Liver (tissue), 9 donors: ENCODE data around the gene SZT2. TPM values are rescaled to one million over a fixed set of nuclear protein-coding genes. Genes with fewer than 3 reads are reported as not detected.
A peak's percentile ranks its signal among the peaks of the same experiment; 100 is the strongest.

ENCODE experiments used
- DNase-seq: peaks from one replicate; pipeline ENCODE4 v3.0.0-alpha.2; 2017; ENCODE audit warnings: low spot score
- H3K27ac ChIP-seq, 2 donors: one replicate each; pipeline ENCODE4 v1.7.0; 2013; ENCODE audit warnings: inconsistent platforms in 2 of 2, low read length in 2 of 2, control low read depth in 1 of 2, low read depth in 1 of 2, mild to moderate bottlenecking in 1 of 2
- H3K27me3 ChIP-seq, 4 donors: one replicate each; pipeline versions ENCODE4 v1.6.1 to v1.7.0; 2013; ENCODE audit warnings: low read length in 3 of 4, inconsistent platforms in 1 of 4, mild to moderate bottlenecking in 1 of 4, moderate library complexity in 1 of 4; ENCODE audit not compliant: control insufficient read depth in 4 of 4, insufficient read depth in 4 of 4
- H3K36me3 ChIP-seq, 4 donors: one replicate each; pipeline versions ENCODE4 v1.6.1 to v1.7.0; 2013; ENCODE audit warnings: low read length in 3 of 4, mild to moderate bottlenecking in 3 of 4, low read depth in 1 of 4, moderate library complexity in 1 of 4; ENCODE audit not compliant: control insufficient read depth in 4 of 4, insufficient read depth in 3 of 4
- H3K4me1 ChIP-seq, 4 donors: one replicate each; pipeline versions ENCODE4 v1.6.1 to v1.7.0; 2013; ENCODE audit warnings: low read length in 3 of 4, mild to moderate bottlenecking in 3 of 4, moderate library complexity in 1 of 4; ENCODE audit not compliant: control insufficient read depth in 4 of 4, insufficient read depth in 4 of 4
- H3K4me3 ChIP-seq, 3 donors: one replicate each; pipeline versions ENCODE4 v1.6.1 to v1.7.0; 2013; ENCODE audit warnings: low read length in 3 of 3, control low read depth in 1 of 3, low read depth in 1 of 3, mild to moderate bottlenecking in 1 of 3
- H3K9ac ChIP-seq, 2 donors: one replicate each; pipeline ENCODE4 v1.7.0; 2013; ENCODE audit warnings: low read length in 2 of 2, mild to moderate bottlenecking in 2 of 2, moderate library complexity in 2 of 2, control low read depth in 1 of 2, low read depth in 1 of 2
- H3K9me3 ChIP-seq, 4 donors: one replicate each; pipeline versions ENCODE4 v1.6.1 to v1.7.0; 2013; ENCODE audit warnings: low read length in 3 of 4; ENCODE audit not compliant: control insufficient read depth in 4 of 4
- FOXA1 ChIP-seq: IDR thresholded peaks from 2 replicates; pipeline ENCODE4 v1.6.1; 2016; ENCODE audit warnings: antibody characterized with exemption
- FOXA2 ChIP-seq: IDR thresholded peaks from 2 replicates; pipeline ENCODE4 v1.6.1; 2016; ENCODE audit warnings: antibody characterized with exemption
- HNF4A ChIP-seq, 2 donors: conservative IDR thresholded peaks; 2 replicates each; pipeline ENCODE4 v1.6.1; 2016; ENCODE audit warnings: antibody characterized with exemption in 2 of 2, mild to moderate bottlenecking in 2 of 2
- NR2F2 ChIP-seq: IDR thresholded peaks from 2 replicates; pipeline ENCODE4 v1.6.1; 2016; ENCODE audit warnings: antibody characterized with exemption
- RAD21 ChIP-seq, 2 donors: IDR thresholded peaks; 2 replicates each; pipeline ENCODE4 v1.6.1; 2016; ENCODE audit warnings: antibody characterized with exemption in 2 of 2, mild to moderate bottlenecking in 2 of 2
- RXRA ChIP-seq, 2 donors: IDR thresholded peaks; 2 replicates each; pipeline ENCODE4 v1.6.1; 2017 to 2018; ENCODE audit warnings: antibody characterized with exemption in 2 of 2, mild to moderate bottlenecking in 1 of 2
- SP1 ChIP-seq: IDR thresholded peaks from 2 replicates; pipeline ENCODE4 v1.6.1; 2018; ENCODE audit warnings: antibody characterized with exemption, mild to moderate bottlenecking
- TAF1 ChIP-seq: conservative IDR thresholded peaks from 2 replicates; pipeline ENCODE4 v1.6.1; 2016; ENCODE audit warnings: antibody characterized with exemption, mild to moderate bottlenecking
- WGBS: extraction: QIAGEN DNeasy Blood & Tissue Kit; methylation state at CpG from one replicate; pipeline ENCODE4 v1.1.7; 2013; 5-methylcytosine and 5-hydroxymethylcytosine counted together
- polyA plus RNA-seq, 2 donors: library from polyadenylated mRNA; stranded (reverse) in 1 of 2; unstranded in 1 of 2; fragments of 200-250 nt in 1 of 2; fragments of >200 nt in 1 of 2; fragmentation: Nextera tagmentation in 1 of 2; extraction: Ambion mirVana in 1 of 2; gene quantifications; one replicate each; pipeline versions ENCODE4 v1.2.1 to v1.2.3, GENCODE V29; 2013 to 2015
- total RNA-seq, 2 donors: library from RNA; depleted of rRNA; stranded (reverse); fragments of >200 nt; gene quantifications; one replicate each; pipeline ENCODE4 v1.2.3, GENCODE V29; 2014
- TF ChIP-seq, protein P1 (sequence below): IDR thresholded peaks from 2 replicates; pipeline ENCODE4 v1.6.1; 2016; ENCODE audit warnings: antibody characterized with exemption
- TF ChIP-seq, protein P2 (sequence below): IDR thresholded peaks from 2 replicates; pipeline ENCODE4 v1.6.1; 2016; ENCODE audit warnings: antibody characterized with exemption
- TF ChIP-seq, protein P3 (sequence below): fragments of 150-350 bp; IDR thresholded peaks from 2 replicates; pipeline ENCODE4 v1.5.1; 2017; ENCODE audit warnings: improper control_type of control experiment, low read depth, low read length; ENCODE audit not compliant: missing input control
- donor health status: healthy.
- donor health status: healthy.
- donor health status: healthy.
- donor health status: healthy.
- donor health status: healthy.

SZT2 gene
- total and polyA plus RNA-seq, 4 donors = 4.8 to 31.0 (median 11.9) TPM

DNA sequence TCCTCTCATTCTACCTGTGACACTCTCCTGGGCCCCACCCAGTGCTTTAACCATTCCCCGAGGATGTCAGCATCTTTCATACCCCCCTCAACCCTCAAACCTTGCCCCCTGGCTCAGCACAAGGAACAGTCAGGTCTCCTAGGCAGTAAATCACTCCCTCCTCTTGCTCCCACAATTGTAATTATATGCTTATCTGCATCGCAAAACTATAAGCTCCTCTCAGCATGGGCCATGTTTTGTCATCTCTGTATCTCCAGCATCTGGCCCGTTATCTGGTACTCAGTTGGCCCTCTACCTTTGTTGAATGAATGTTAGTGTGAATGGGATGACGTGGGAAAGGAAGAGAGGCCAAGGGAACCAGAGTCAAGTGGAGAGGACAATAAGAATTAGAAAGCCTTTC lies 19.1 kb upstream of the SZT2 start (continued):
- TF ChIP-seq, protein P1, sequence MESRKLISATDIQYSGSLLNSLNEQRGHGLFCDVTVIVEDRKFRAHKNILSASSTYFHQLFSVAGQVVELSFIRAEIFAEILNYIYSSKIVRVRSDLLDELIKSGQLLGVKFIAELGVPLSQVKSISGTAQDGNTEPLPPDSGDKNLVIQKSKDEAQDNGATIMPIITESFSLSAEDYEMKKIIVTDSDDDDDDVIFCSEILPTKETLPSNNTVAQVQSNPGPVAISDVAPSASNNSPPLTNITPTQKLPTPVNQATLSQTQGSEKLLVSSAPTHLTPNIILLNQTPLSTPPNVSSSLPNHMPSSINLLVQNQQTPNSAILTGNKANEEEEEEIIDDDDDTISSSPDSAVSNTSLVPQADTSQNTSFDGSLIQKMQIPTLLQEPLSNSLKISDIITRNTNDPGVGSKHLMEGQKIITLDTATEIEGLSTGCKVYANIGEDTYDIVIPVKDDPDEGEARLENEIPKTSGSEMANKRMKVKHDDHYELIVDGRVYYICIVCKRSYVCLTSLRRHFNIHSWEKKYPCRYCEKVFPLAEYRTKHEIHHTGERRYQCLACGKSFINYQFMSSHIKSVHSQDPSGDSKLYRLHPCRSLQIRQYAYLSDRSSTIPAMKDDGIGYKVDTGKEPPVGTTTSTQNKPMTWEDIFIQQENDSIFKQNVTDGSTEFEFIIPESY = no peak
- TF ChIP-seq RAD21 (IDR thresholded peaks at IDR 0.05) (no peak), FOXA1 (no peak), TAF1 (no peak)
- TF ChIP-seq, protein P2, sequence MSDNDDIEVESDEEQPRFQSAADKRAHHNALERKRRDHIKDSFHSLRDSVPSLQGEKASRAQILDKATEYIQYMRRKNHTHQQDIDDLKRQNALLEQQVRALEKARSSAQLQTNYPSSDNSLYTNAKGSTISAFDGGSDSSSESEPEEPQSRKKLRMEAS = no peak

DNA sequence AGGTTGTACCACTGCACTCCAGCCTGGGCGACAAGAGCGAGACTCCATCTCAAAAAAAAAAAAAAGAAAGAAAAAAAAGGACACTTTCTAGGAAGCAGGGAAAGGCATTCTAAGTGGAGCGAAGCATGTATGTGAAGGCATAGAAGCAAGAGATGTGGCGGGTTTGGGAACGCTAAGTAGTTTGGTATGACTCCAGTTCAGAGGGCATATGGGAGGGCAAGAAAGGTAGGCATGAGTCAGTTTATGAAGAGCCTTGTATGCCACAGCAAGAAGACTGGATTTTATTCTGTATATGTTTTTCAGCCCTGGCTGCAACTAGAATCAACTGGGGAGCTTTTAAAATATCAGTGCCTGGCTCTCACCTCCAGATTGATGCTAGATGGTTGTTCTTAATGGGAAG lies 17.5 kb upstream of the SZT2 start:
- H3K27me3 ChIP-seq = no peaks in the 10 kb centered on the region
- H3K9ac ChIP-seq = no peak overlapping the region
- no peaks in the 10 kb centered on the region for H3K9me3 ChIP-seq
- WGBS = 98% methylated on average over 5 of the region's 5 CpGs
- peaks cover 5 to 25% (median 20%) of the 10 kb centered on the region in 4 donors for H3K4me1 ChIP-seq
- H3K4me3 ChIP-seq = no peak overlapping the region
- no peak for DNase-seq
- TF ChIP-seq RAD21 (IDR thresholded peaks at IDR 0.05) (no peak), SP1 (no peak), TAF1 (no peak), FOXA2 (no peak), NR2F2 (no peak), RXRA (IDR thresholded peaks at IDR 0.05) (no peak)
- TF ChIP-seq, protein P2 = no peak
- TF ChIP-seq, protein P3, sequence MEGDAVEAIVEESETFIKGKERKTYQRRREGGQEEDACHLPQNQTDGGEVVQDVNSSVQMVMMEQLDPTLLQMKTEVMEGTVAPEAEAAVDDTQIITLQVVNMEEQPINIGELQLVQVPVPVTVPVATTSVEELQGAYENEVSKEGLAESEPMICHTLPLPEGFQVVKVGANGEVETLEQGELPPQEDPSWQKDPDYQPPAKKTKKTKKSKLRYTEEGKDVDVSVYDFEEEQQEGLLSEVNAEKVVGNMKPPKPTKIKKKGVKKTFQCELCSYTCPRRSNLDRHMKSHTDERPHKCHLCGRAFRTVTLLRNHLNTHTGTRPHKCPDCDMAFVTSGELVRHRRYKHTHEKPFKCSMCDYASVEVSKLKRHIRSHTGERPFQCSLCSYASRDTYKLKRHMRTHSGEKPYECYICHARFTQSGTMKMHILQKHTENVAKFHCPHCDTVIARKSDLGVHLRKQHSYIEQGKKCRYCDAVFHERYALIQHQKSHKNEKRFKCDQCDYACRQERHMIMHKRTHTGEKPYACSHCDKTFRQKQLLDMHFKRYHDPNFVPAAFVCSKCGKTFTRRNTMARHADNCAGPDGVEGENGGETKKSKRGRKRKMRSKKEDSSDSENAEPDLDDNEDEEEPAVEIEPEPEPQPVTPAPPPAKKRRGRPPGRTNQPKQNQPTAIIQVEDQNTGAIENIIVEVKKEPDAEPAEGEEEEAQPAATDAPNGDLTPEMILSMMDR = no peak
- peaks cover 0 to 5% (median 0%) of the 10 kb centered on the region in 4 donors for H3K36me3 ChIP-seq
- no peak overlapping the region for H3K27ac ChIP-seq

DNA sequence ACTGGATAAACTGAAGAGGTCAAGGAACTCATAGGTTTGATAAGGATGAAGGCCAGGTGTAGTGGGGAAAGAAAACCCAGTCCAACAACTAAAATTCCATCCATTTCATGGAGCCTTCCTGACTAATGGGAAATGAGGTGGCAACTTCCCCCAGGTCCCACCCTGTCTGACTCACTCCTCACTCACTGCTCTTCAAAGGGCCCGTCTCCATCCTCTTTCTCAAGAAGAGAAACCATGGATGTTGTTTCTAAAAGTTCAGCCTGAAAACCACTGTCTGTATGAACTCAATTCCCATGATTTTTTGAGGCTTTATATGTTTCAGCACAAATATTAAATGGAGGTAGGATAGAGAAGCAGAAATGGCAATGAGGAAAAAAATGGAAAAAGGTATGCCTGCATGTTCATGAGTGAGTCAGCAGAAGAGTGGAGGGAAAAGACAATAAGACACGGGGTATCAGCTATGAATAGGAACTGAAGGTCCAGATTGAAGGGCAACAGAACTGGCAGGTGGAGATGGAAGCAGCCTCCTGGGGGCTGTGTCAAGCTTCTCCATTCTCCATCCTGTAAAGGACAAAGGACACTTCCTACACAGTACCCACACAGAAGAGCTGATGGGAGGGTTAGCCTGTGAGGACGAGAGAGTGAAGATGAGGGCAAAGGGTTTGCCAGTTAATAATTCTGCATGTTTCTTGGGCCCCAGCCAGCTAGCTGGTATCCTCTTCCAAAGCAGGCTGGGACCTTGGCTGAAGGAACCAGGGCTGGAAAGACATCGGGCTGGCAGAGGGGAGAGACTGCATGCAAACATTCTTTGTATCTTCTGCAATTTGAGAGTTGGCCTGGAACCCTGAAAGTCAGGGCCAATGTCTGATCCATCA lies 16.4 kb upstream of the SZT2 start:
- DNase-seq = no peak
- 53% methylated on average over 4 of the region's 4 CpGs for WGBS
- peak overlapping the region in 1 of 2 donors; percentile 32 for H3K27ac ChIP-seq

More for the DNA sequence above, 16.4 kb upstream of the SZT2 start:
- H3K9me3 ChIP-seq = no peaks in the 10 kb centered on the region
- TF ChIP-seq RAD21 (IDR thresholded peaks at IDR 0.05) (peak in 1 of 2 donors; percentile 22), HNF4A (conservative IDR thresholded peaks at IDR 0.05) (peak in 1 of 2 donors; percentile 4)
- TF ChIP-seq, protein P2 = no peak
- peaks cover 0 to 5% (median 0%) of the 10 kb centered on the region in 4 donors for H3K36me3 ChIP-seq
- no peak overlapping the region for H3K4me3 ChIP-seq
- H3K9ac ChIP-seq = no peak overlapping the region
- H3K4me1 ChIP-seq = peaks cover 5 to 19% (median 17%) of the 10 kb centered on the region in 4 donors
- H3K27me3 ChIP-seq = no peaks in the 10 kb centered on the region
